Measurements from ENCODE around the gene TC2N.

Gene TC2N

GRCh38 chr14:91888641-91889476 lies 21.5 kb upstream of the TC2N start:
- H3K4me1 ChIP-seq (ENCODE audit: control insufficient read depth, insufficient read depth, low read length), result no peaks in the 10 kb centered on the region

GRCh38 chr14:91886961-91887360 lies 19.6 kb upstream of the TC2N start:
- Histone ChIP-seq H3K27ac (ENCODE audit: low read depth, low read length) (no peak overlapping the region), H3K4me3 (ENCODE audit: low read depth, low read length) (no peak overlapping the region), H3K9ac (ENCODE audit: low read depth, low read length) (no peak overlapping the region), H3K36me3 (ENCODE audit: control insufficient read depth, insufficient read depth, low read length) (no peaks in the 10 kb centered on the region), H3K4me1 (ENCODE audit: control insufficient read depth, insufficient read depth, low read length) (no peaks in the 10 kb centered on the region), H3K9me3 (ENCODE audit: control insufficient read depth, insufficient read depth, low read length) (no peaks in the 10 kb centered on the region), H3K27me3 (ENCODE audit: control insufficient read depth, insufficient read depth, low read length) (no peaks in the 10 kb centered on the region)

More at GRCh38 chr14:91888641-91889476, 21.5 kb upstream of the TC2N start:
- Histone ChIP-seq H3K4me3 (ENCODE audit: low read depth, low read length) (no peak overlapping the region), H3K9ac (ENCODE audit: low read depth, low read length) (no peak overlapping the region), H3K36me3 (ENCODE audit: control insufficient read depth, insufficient read depth, low read length) (no peaks in the 10 kb centered on the region), H3K27me3 (ENCODE audit: control insufficient read depth, insufficient read depth, low read length) (no peaks in the 10 kb centered on the region), H3K9me3 (ENCODE audit: control insufficient read depth, insufficient read depth, low read length) (no peaks in the 10 kb centered on the region), H3K27ac (ENCODE audit: low read depth, low read length) (no peak overlapping the region)

GRCh38 chr14:91885839-91886238 lies 18.5 kb upstream of the TC2N start:
- no peak overlapping the region for H3K4me3 ChIP-seq (ENCODE audit: low read depth, low read length)
- no peaks in the 10 kb centered on the region for H3K27me3 ChIP-seq (ENCODE audit: control insufficient read depth, insufficient read depth, low read length)
- H3K9ac ChIP-seq (ENCODE audit: low read depth, low read length), result no peak overlapping the region
- no peaks in the 10 kb centered on the region for H3K9me3 ChIP-seq (ENCODE audit: control insufficient read depth, insufficient read depth, low read length)
- no peak overlapping the region for H3K27ac ChIP-seq (ENCODE audit: low read depth, low read length)
- no peaks in the 10 kb centered on the region for H3K4me1 ChIP-seq (ENCODE audit: control insufficient read depth, insufficient read depth, low read length)
- no peaks in the 10 kb centered on the region for H3K36me3 ChIP-seq (ENCODE audit: control insufficient read depth, insufficient read depth, low read length)

GRCh38 chr14:91885113-91885712 lies 17.9 kb upstream of the TC2N start:
- Histone ChIP-seq H3K36me3 (ENCODE audit: control insufficient read depth, insufficient read depth, low read length) (no peaks in the 10 kb centered on the region), H3K27ac (ENCODE audit: low read depth, low read length) (no peak overlapping the region), H3K27me3 (ENCODE audit: control insufficient read depth, insufficient read depth, low read length) (no peaks in the 10 kb centered on the region), H3K9me3 (ENCODE audit: control insufficient read depth, insufficient read depth, low read length) (no peaks in the 10 kb centered on the region), H3K4me3 (ENCODE audit: low read depth, low read length) (no peak overlapping the region), H3K9ac (ENCODE audit: low read depth, low read length) (no peak overlapping the region), H3K4me1 (ENCODE audit: control insufficient read depth, insufficient read depth, low read length) (no peaks in the 10 kb centered on the region)

GRCh38 chr14:91884664-91885063 lies 17.3 kb upstream of the TC2N start:
- Histone ChIP-seq H3K27me3 (ENCODE audit: control insufficient read depth, insufficient read depth, low read length) (no peaks in the 10 kb centered on the region), H3K4me3 (ENCODE audit: low read depth, low read length) (no peak overlapping the region), H3K4me1 (ENCODE audit: control insufficient read depth, insufficient read depth, low read length) (no peaks in the 10 kb centered on the region), H3K36me3 (ENCODE audit: control insufficient read depth, insufficient read depth, low read length) (no peaks in the 10 kb centered on the region), H3K9ac (ENCODE audit: low read depth, low read length) (no peak overlapping the region), H3K9me3 (ENCODE audit: control insufficient read depth, insufficient read depth, low read length) (no peaks in the 10 kb centered on the region), H3K27ac (ENCODE audit: low read depth, low read length) (no peak overlapping the region)

GRCh38 chr14:91883753-91884152 lies 16.4 kb upstream of the TC2N start:
- no peaks in the 10 kb centered on the region for H3K27me3 ChIP-seq (ENCODE audit: control insufficient read depth, insufficient read depth, low read length)
- no peaks in the 10 kb centered on the region for H3K4me1 ChIP-seq (ENCODE audit: control insufficient read depth, insufficient read depth, low read length)
- H3K36me3 ChIP-seq (ENCODE audit: control insufficient read depth, insufficient read depth, low read length), result no peaks in the 10 kb centered on the region
- H3K27ac ChIP-seq (ENCODE audit: low read depth, low read length), result no peak overlapping the region
- no peak overlapping the region for H3K9ac ChIP-seq (ENCODE audit: low read depth, low read length)
- no peak overlapping the region for H3K4me3 ChIP-seq (ENCODE audit: low read depth, low read length)
- no peaks in the 10 kb centered on the region for H3K9me3 ChIP-seq (ENCODE audit: control insufficient read depth, insufficient read depth, low read length)

- Histone ChIP-seq H3K27ac (ENCODE audit: low read depth, low read length) (no peak overlapping the region), H3K9me3 (ENCODE audit: control insufficient read depth, insufficient read depth, low read length) (no peaks in the 10 kb centered on the region), H3K9ac (ENCODE audit: low read depth, low read length) (no peak overlapping the region), H3K4me1 (ENCODE audit: control insufficient read depth, insufficient read depth, low read length) (no peaks in the 10 kb centered on the region), H3K27me3 (ENCODE audit: control insufficient read depth, insufficient read depth, low read length) (no peaks in the 10 kb centered on the region), H3K36me3 (ENCODE audit: control insufficient read depth, insufficient read depth, low read length) (no peaks in the 10 kb centered on the region), H3K4me3 (ENCODE audit: low read depth, low read length) (no peak overlapping the region)
These were observed 15.4 kb upstream of the TC2N start for GRCh38 chr14:91882776-91883175.

GRCh38 chr14:91882369-91882768 lies 15.0 kb upstream of the TC2N start:
- H3K9ac ChIP-seq (ENCODE audit: low read depth, low read length), result no peak overlapping the region
- H3K27me3 ChIP-seq (ENCODE audit: control insufficient read depth, insufficient read depth, low read length), result no peaks in the 10 kb centered on the region
- H3K27ac ChIP-seq (ENCODE audit: low read depth, low read length), result no peak overlapping the region
- H3K36me3 ChIP-seq (ENCODE audit: control insufficient read depth, insufficient read depth, low read length), result no peaks in the 10 kb centered on the region
- H3K4me3 ChIP-seq (ENCODE audit: low read depth, low read length), result no peak overlapping the region
- H3K9me3 ChIP-seq (ENCODE audit: control insufficient read depth, insufficient read depth, low read length), result no peaks in the 10 kb centered on the region
- no peaks in the 10 kb centered on the region for H3K4me1 ChIP-seq (ENCODE audit: control insufficient read depth, insufficient read depth, low read length)

GRCh38 chr14:91879196-91879595 lies 11.9 kb upstream of the TC2N start:
- Histone ChIP-seq H3K36me3 (ENCODE audit: control insufficient read depth, insufficient read depth, low read length) (no peaks in the 10 kb centered on the region), H3K4me3 (ENCODE audit: low read depth, low read length) (no peak overlapping the region), H3K27ac (ENCODE audit: low read depth, low read length) (no peak overlapping the region), H3K9ac (ENCODE audit: low read depth, low read length) (no peak overlapping the region), H3K27me3 (ENCODE audit: control insufficient read depth, insufficient read depth, low read length) (no peaks in the 10 kb centered on the region), H3K4me1 (ENCODE audit: control insufficient read depth, insufficient read depth, low read length) (no peaks in the 10 kb centered on the region), H3K9me3 (ENCODE audit: control insufficient read depth, insufficient read depth, low read length) (no peaks in the 10 kb centered on the region)

GRCh38 chr14:91878274-91878673 lies 10.9 kb upstream of the TC2N start:
- H3K4me3 ChIP-seq (ENCODE audit: low read depth, low read length), result no peak overlapping the region
- H3K27me3 ChIP-seq (ENCODE audit: control insufficient read depth, insufficient read depth, low read length), result no peaks in the 10 kb centered on the region
- H3K9ac ChIP-seq (ENCODE audit: low read depth, low read length), result no peak overlapping the region
- H3K27ac ChIP-seq (ENCODE audit: low read depth, low read length), result no peak overlapping the region
- H3K9me3 ChIP-seq (ENCODE audit: control insufficient read depth, insufficient read depth, low read length), result no peaks in the 10 kb centered on the region
- H3K36me3 ChIP-seq (ENCODE audit: control insufficient read depth, insufficient read depth, low read length), result no peaks in the 10 kb centered on the region
- H3K4me1 ChIP-seq (ENCODE audit: control insufficient read depth, insufficient read depth, low read length), result no peaks in the 10 kb centered on the region

GRCh38 chr14:91877376-91877915 lies 10.1 kb upstream of the TC2N start:
- Histone ChIP-seq H3K36me3 (ENCODE audit: control insufficient read depth, insufficient read depth, low read length) (no peaks in the 10 kb centered on the region), H3K9ac (ENCODE audit: low read depth, low read length) (no peak overlapping the region), H3K4me1 (ENCODE audit: control insufficient read depth, insufficient read depth, low read length) (no peaks in the 10 kb centered on the region), H3K4me3 (ENCODE audit: low read depth, low read length) (no peak overlapping the region), H3K27ac (ENCODE audit: low read depth, low read length) (no peak overlapping the region), H3K27me3 (ENCODE audit: control insufficient read depth, insufficient read depth, low read length) (no peaks in the 10 kb centered on the region), H3K9me3 (ENCODE audit: control insufficient read depth, insufficient read depth, low read length) (no peaks in the 10 kb centered on the region)

Measured in HUES48 (cell line).